Progenitor cell of endocrine pancreas (in vitro differentiated cells): ENCODE measurements around the gene PPP2R2C. TPM values are rescaled to one million over a fixed set of nuclear protein-coding genes. Genes with fewer than 3 reads are reported as not detected.

ENCODE experiments used
- DNase-seq: peaks from one replicate; pipeline ENCODE4 v3.0.0; 2021; ENCODE audit warnings: low spot score; ENCODE audit not compliant: unreplicated experiment
- H3K27ac Mint-ChIP-seq: 2 replicates; pipeline ENCODE4 v1.8.0; 2021; ENCODE audit warnings: mild to moderate bottlenecking, moderate library complexity, mixed read lengths
- H3K27me3 Mint-ChIP-seq: 2 replicates; pipeline ENCODE4 v1.8.0; 2021; ENCODE audit warnings: mixed read lengths
- H3K36me3 Mint-ChIP-seq: 2 replicates; pipeline ENCODE4 v1.8.0; 2022; ENCODE audit warnings: mixed read lengths; ENCODE audit not compliant: insufficient read depth
- H3K4me1 Mint-ChIP-seq: 2 replicates; pipeline ENCODE4 v1.8.0; 2021; ENCODE audit warnings: low read depth, mixed read lengths
- H3K4me3 Mint-ChIP-seq: 2 replicates; pipeline ENCODE4 v1.8.0; 2021; ENCODE audit warnings: low read depth, mild to moderate bottlenecking, moderate library complexity, mixed read lengths
- H3K9me3 Mint-ChIP-seq: 2 replicates; pipeline ENCODE4 v1.8.0; 2021; ENCODE audit warnings: low read depth, mixed read lengths
- CTCF ChIP-seq: fragments of 200-600 bp; sonication (generic); IDR thresholded peaks from one replicate; pipeline ENCODE4 v1.5.0; 2021; ENCODE audit warnings: antibody characterized with exemption, mild to moderate bottlenecking; ENCODE audit not compliant: unreplicated experiment
- long read RNA-seq: library from polyadenylated mRNA; unstranded; transcript quantifications from one replicate; pipeline ENCODE4 v2.0.0, GENCODE V29; 2020
- total RNA-seq: library from RNA; stranded (reverse); gene quantifications from 2 replicates; pipeline ENCODE4 v1.2.1, GENCODE V29; 2021

PPP2R2C gene
- total RNA-seq: 0.19 and 0.29 TPM in 2 replicates
- long read RNA-seq: 0 reads

DNA sequence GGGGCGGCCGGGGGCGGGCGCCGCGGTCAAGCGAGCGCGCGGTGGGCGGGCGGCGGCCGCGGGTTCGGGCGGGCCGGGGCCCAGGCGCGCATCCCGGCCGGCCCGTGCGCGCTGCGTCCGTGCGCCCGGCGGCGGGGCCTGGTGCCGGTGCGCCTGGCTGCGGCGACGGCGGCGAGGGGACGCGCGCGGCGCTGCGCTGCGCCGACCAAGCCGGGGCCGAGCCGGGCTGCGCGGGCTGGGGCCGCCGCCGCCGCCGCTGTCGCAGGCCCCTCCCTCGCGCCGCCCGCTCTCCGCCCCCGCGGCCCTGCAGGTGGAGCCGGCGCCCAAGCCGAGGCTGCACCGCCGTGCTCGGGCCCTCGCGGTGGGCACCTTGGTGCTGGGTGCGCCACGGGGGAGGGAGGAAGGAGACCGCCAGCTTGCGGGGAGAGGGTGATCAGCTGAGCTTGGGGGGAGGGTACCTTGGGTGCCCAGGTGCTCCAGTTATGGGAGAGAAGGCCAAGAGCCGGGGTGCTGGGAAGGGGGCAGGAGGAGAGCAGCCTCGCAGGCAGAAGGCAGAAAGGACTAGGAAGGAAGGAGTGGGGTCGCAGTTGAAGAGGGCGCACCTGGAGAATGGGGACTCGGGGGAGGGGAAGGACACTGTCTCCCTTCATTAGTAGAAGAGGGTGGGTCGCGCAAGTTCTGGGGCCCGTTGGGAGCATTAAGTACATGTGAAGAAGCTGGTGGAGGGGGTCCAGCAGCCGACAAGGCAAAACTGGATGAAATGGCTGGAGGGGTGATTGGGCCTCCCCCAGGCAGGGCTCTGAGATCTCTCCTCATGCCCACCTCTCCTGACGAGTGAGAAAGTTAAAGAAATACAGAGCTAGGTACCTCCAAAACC lies at the start of gene PPP2R2C:
Gene PPP2R2C, minus strand, starts transcription at position 228 of the 877 bp plus-strand sequence. CDS start 385 bp downstream, outside the sequence.
- Mint-ChIP-seq H3K27me3 (peaks cover 67% of the 10 kb centered on the region), H3K36me3 (no peaks in the 10 kb centered on the region), H3K27ac (no peak within 1 kb of the TSS), H3K4me1 (peaks cover 3% of the 10 kb centered on the region), H3K9me3 (no peaks in the 10 kb centered on the region), H3K4me3 (peak within 1 kb of the TSS; percentile 60)
- no peak for TF ChIP-seq CTCF
- DNase-seq: peak; percentile 17

- DNase-seq: no peak
- Mint-ChIP-seq H3K4me1 (no peaks in the 10 kb centered on the region), H3K36me3 (no peaks in the 10 kb centered on the region), H3K4me3 (no peak overlapping the region), H3K9me3 (peaks cover 4% of the 10 kb centered on the region), H3K27ac (no peak overlapping the region), H3K27me3 (peaks cover 6% of the 10 kb centered on the region)
- TF ChIP-seq CTCF: no peak
Measured at GRCh38 chr4:6520978-6521377, 48.6 kb upstream of the PPP2R2C start.

- DNase-seq: no peak
- no peaks in the 10 kb centered on the region for H3K36me3 Mint-ChIP-seq
- H3K27me3 Mint-ChIP-seq: peaks cover 6% of the 10 kb centered on the region
- H3K4me1 Mint-ChIP-seq: no peaks in the 10 kb centered on the region
- H3K9me3 Mint-ChIP-seq: peaks cover 4% of the 10 kb centered on the region
- TF ChIP-seq CTCF: no peak
- peak overlapping the region; percentile 50 for H3K27ac Mint-ChIP-seq
- H3K4me3 Mint-ChIP-seq: no peak overlapping the region
Measured at GRCh38 chr4:6520051-6520636, 47.7 kb upstream of the PPP2R2C start.

- Mint-ChIP-seq H3K36me3 (no peaks in the 10 kb centered on the region), H3K27ac (no peak overlapping the region), H3K27me3 (peaks cover 4% of the 10 kb centered on the region), H3K9me3 (peaks cover 4% of the 10 kb centered on the region), H3K4me1 (no peaks in the 10 kb centered on the region), H3K4me3 (no peak overlapping the region)
- no peak for TF ChIP-seq CTCF
- DNase-seq: no peak
Measured at GRCh38 chr4:6517171-6517570, 44.8 kb upstream of the PPP2R2C start.

- no peak overlapping the region for H3K27ac Mint-ChIP-seq
- DNase-seq: no peak
- no peaks in the 10 kb centered on the region for H3K4me1 Mint-ChIP-seq
- no peak for TF ChIP-seq CTCF
- H3K4me3 Mint-ChIP-seq: no peak overlapping the region
- H3K9me3 Mint-ChIP-seq: peaks cover 4% of the 10 kb centered on the region
- H3K27me3 Mint-ChIP-seq: peaks cover 4% of the 10 kb centered on the region
- H3K36me3 Mint-ChIP-seq: no peaks in the 10 kb centered on the region
Measured at GRCh38 chr4:6516762-6517161, 44.3 kb upstream of the PPP2R2C start.
